ENCODE data around the gene ADA. TPM values are rescaled to one million over a fixed set of nuclear protein-coding genes. Genes with fewer than 3 reads are reported as not detected.
"Not testable (repeated sequence)": the region's sequence is repeated elsewhere in the genome, so short reads cannot be mapped to it uniquely, and the experiment has no call there.

ADA gene
- total and polyA plus RNA-seq, 4 donors = 2.8 to 16.4 (median 10.7) TPM

DNA sequence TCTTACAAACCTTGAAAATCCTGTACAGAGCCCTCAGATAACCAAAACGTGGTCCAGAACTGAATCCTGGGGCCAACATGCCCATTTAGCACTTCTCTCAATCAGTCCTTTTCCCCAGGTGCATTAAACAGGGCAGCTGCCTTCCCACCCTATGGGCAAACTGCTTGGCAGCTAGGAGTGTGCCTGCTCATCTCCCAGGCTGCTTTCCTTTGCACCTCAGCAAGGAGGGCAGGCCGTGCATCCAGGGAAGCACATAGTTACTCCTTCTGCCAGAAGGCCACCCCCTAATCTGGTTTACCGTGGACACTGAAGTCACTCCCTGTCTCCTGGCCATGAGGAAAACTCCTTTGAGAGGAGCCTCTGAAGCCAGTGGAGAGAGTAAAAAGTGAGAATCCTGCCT is 59.1 kb downstream of the ADA start:
- H3K4me3 ChIP-seq (ENCODE audit: low read length in 2 of 2) = no peak overlapping the region
- WGBS, 2 donors = 82 to 87% methylated on average over 3 of the region's 3 CpGs
- no peak for ATAC-seq (ENCODE audit: low FRiP score)
- no peak for DNase-seq
- H3K27ac ChIP-seq (ENCODE audit: low read depth in 1 of 2, low read length in 2 of 2) = no peak overlapping the region
- intact Hi-C loops (cut with DNase I) = loop anchor here in 1 of 2 donors (10.0 kb wide), 1 partner anchor 438 kb away; no protein-coding TSS in a partner anchor
- H3K4me1 ChIP-seq (ENCODE audit: control insufficient read depth in 1 of 2, insufficient read depth in 2 of 2, low read length in 2 of 2) = peaks cover 0 to 16% of the 10 kb centered on the region in 2 donors
- H3K27me3 ChIP-seq (ENCODE audit: control insufficient read depth in 1 of 2, insufficient read depth in 2 of 2, low read length in 1 of 2) = no peaks in the 10 kb centered on the region
- no peaks in the 10 kb centered on the region for H3K9me3 ChIP-seq (ENCODE audit: control insufficient read depth, low read length)
- peaks cover 0 to 4% of the 10 kb centered on the region in 2 donors for H3K36me3 ChIP-seq (ENCODE audit: control insufficient read depth in 1 of 2, insufficient read depth in 2 of 2, low read length in 1 of 2)

DNA sequence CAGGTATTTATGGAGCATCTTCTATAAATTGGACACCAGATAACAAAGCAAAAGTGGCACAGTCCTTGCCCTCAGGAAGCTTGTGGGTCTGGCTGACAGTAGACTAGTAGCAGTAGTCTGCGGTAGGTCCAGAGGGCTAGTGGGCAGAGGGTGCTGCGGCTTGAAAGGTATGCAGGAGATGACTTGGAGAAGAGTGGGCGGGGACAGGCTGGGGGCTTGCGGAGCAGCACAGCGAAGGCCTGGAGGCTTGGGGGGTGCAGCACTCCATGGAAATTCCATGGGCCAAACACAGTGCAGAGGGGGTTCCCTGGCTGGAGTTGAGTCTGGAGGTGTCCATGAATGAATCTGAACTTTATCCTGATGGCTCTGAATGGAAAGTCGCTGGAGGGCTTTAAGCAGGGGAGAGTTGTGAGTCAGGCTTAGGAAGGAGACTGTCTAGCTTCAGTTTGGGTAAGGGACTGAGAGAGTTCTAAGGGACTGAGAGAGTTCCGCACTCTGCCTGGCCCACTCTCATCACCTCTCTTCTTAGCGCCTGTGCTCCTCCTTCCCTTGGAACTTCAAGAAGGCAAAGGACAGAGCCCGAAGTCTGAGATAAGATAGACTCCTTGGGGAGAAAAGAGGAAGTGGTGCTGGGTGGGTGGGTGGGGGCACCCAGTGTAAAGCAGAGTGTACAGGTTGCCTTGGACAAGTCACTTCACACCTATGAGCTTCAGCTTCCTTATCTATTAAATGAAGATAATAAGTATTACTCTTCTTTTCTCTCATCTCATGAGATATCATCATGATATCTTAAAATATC is 60.3 kb downstream of the ADA start:
- Histone ChIP-seq H3K27me3 (ENCODE audit: control insufficient read depth in 1 of 2, insufficient read depth in 2 of 2, low read length in 1 of 2) (no peaks in the 10 kb centered on the region), H3K9me3 (ENCODE audit: control insufficient read depth, low read length) (no peaks in the 10 kb centered on the region), H3K4me3 (ENCODE audit: low read length in 2 of 2) (no peak overlapping the region), H3K4me1 (ENCODE audit: control insufficient read depth in 1 of 2, insufficient read depth in 2 of 2, low read length in 2 of 2) (peaks cover 6 to 20% of the 10 kb centered on the region in 2 donors), H3K27ac (ENCODE audit: low read depth in 1 of 2, low read length in 2 of 2) (no peak overlapping the region), H3K36me3 (ENCODE audit: control insufficient read depth in 1 of 2, insufficient read depth in 2 of 2, low read length in 1 of 2) (peaks cover 0 to 4% of the 10 kb centered on the region in 2 donors)
- no peak for ATAC-seq (ENCODE audit: low FRiP score)
- 87 to 93% methylated on average over 9 of the region's 9 CpGs for WGBS, 2 donors
- DNase-seq = no peak
- intact Hi-C loops (cut with DNase I) = loop anchor here in 1 of 2 donors (10.0 kb wide), 1 partner anchor 436 kb away; no protein-coding TSS in a partner anchor

GRCh38 chr20:44589537-44589936 is 62.0 kb downstream of the ADA start:
- Histone ChIP-seq H3K36me3 (ENCODE audit: control insufficient read depth in 1 of 2, insufficient read depth in 2 of 2, low read length in 1 of 2) (peaks cover 0 to 4% of the 10 kb centered on the region in 2 donors), H3K4me1 (ENCODE audit: control insufficient read depth in 1 of 2, insufficient read depth in 2 of 2, low read length in 2 of 2) (peaks cover 9 to 29% of the 10 kb centered on the region in 2 donors), H3K27me3 (ENCODE audit: control insufficient read depth in 1 of 2, insufficient read depth in 2 of 2, low read length in 1 of 2) (no peaks in the 10 kb centered on the region), H3K9me3 (ENCODE audit: control insufficient read depth, low read length) (no peaks in the 10 kb centered on the region), H3K27ac (ENCODE audit: low read depth in 1 of 2, low read length in 2 of 2) (no peak overlapping the region), H3K4me3 (ENCODE audit: low read length in 2 of 2) (no peak overlapping the region)
- ATAC-seq (ENCODE audit: low FRiP score) (no peak), DNase-seq (no peak)
- 67 to 68% methylated on average over 4 of the region's 4 CpGs for WGBS, 2 donors
- intact Hi-C loops (cut with DNase I) = no loop called here

DNA sequence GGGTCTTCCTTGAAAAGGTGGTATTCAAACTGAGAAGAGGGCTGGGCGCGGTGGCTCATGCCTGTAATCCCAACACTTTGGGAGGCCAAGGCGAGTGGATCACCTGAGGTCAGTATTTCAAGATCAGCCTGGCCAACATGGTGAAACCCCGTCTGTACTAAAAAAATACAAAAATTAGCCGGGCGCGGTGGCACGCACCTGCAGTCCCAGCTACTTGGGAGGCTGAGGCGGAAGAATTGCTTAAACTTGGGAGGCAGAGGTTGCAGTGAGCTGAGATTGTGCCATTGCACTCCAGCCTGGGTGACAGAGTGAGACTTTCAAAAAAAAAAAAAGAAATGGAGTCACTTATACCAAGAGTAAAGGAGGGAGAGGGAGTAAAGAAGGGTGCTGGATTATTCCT is 63.2 kb downstream of the ADA start:
- H3K36me3 ChIP-seq (ENCODE audit: control insufficient read depth in 1 of 2, insufficient read depth in 2 of 2, low read length in 1 of 2); intact Hi-C loops (cut with DNase I); H3K27ac ChIP-seq (ENCODE audit: low read depth in 1 of 2, low read length in 2 of 2); H3K9me3 ChIP-seq (ENCODE audit: control insufficient read depth, low read length); H3K27me3 ChIP-seq (ENCODE audit: control insufficient read depth in 1 of 2, insufficient read depth in 2 of 2, low read length in 1 of 2); DNase-seq; H3K4me3 ChIP-seq (ENCODE audit: low read length in 2 of 2); ATAC-seq (ENCODE audit: low FRiP score): not testable (repeated sequence)
- WGBS, 2 donors = 98% methylated on average over 9 of the region's 9 CpGs
- H3K4me1 ChIP-seq (ENCODE audit: control insufficient read depth in 1 of 2, insufficient read depth in 2 of 2, low read length in 2 of 2) = peaks cover 11 to 23% of the 10 kb centered on the region in 2 donors

GRCh38 chr20:44587035-44587980 is 64.2 kb downstream of the ADA start:
- Histone ChIP-seq H3K4me3 (ENCODE audit: low read length in 2 of 2) (peak overlapping the region in 1 of 2 donors; percentile 11), H3K27ac (ENCODE audit: low read depth in 1 of 2, low read length in 2 of 2) (peak overlapping the region in 1 of 2 donors; percentile 95), H3K9me3 (ENCODE audit: control insufficient read depth, low read length) (no peaks in the 10 kb centered on the region), H3K27me3 (ENCODE audit: control insufficient read depth in 1 of 2, insufficient read depth in 2 of 2, low read length in 1 of 2) (no peaks in the 10 kb centered on the region), H3K36me3 (ENCODE audit: control insufficient read depth in 1 of 2, insufficient read depth in 2 of 2, low read length in 1 of 2) (peaks cover 0 to 4% of the 10 kb centered on the region in 2 donors), H3K4me1 (ENCODE audit: control insufficient read depth in 1 of 2, insufficient read depth in 2 of 2, low read length in 2 of 2) (peaks cover 11 to 23% of the 10 kb centered on the region in 2 donors)
- DNase-seq (no peak), ATAC-seq (ENCODE audit: low FRiP score) (no peak)
- 42 to 45% methylated on average over 10 of the region's 10 CpGs for WGBS, 2 donors
- intact Hi-C loops (cut with DNase I) = no loop called here

GRCh38 chr20:44586289-44586911 is 65.1 kb downstream of the ADA start:
- H3K4me1 ChIP-seq (ENCODE audit: control insufficient read depth in 1 of 2, insufficient read depth in 2 of 2, low read length in 2 of 2) = peaks cover 11 to 23% of the 10 kb centered on the region in 2 donors
- DNase-seq = no peak
- intact Hi-C loops (cut with DNase I) = no loop called here
- no peaks in the 10 kb centered on the region for H3K27me3 ChIP-seq (ENCODE audit: control insufficient read depth in 1 of 2, insufficient read depth in 2 of 2, low read length in 1 of 2)
- peak overlapping the region in 1 of 2 donors; percentile 11 for H3K4me3 ChIP-seq (ENCODE audit: low read length in 2 of 2)
- H3K27ac ChIP-seq (ENCODE audit: low read depth in 1 of 2, low read length in 2 of 2) = peak overlapping the region; percentile 28 to 73
- H3K36me3 ChIP-seq (ENCODE audit: control insufficient read depth in 1 of 2, insufficient read depth in 2 of 2, low read length in 1 of 2) = peaks cover 0 to 4% of the 10 kb centered on the region in 2 donors
- H3K9me3 ChIP-seq (ENCODE audit: control insufficient read depth, low read length) = no peaks in the 10 kb centered on the region
- no peak for ATAC-seq (ENCODE audit: low FRiP score)
- 8 to 17% methylated on average over 3 of the region's 3 CpGs for WGBS, 2 donors

GRCh38 chr20:44585057-44585963 is 66.2 kb downstream of the ADA start:
- H3K27ac ChIP-seq (ENCODE audit: low read depth in 1 of 2, low read length in 2 of 2) = peak overlapping the region; percentile 28 to 73
- intact Hi-C loops (cut with DNase I) = no loop called here
- 72 to 74% methylated on average over 6 of the region's 6 CpGs for WGBS, 2 donors
- H3K36me3 ChIP-seq (ENCODE audit: control insufficient read depth in 1 of 2, insufficient read depth in 2 of 2, low read length in 1 of 2) = no peaks in the 10 kb centered on the region
- H3K9me3 ChIP-seq (ENCODE audit: control insufficient read depth, low read length) = no peaks in the 10 kb centered on the region
- ATAC-seq (ENCODE audit: low FRiP score) (no peak), DNase-seq (no peak)
- H3K4me3 ChIP-seq (ENCODE audit: low read length in 2 of 2) = no peak overlapping the region
- no peaks in the 10 kb centered on the region for H3K27me3 ChIP-seq (ENCODE audit: control insufficient read depth in 1 of 2, insufficient read depth in 2 of 2, low read length in 1 of 2)
- H3K4me1 ChIP-seq (ENCODE audit: control insufficient read depth in 1 of 2, insufficient read depth in 2 of 2, low read length in 2 of 2) = peaks cover 11 to 23% of the 10 kb centered on the region in 2 donors

All from aorta (tissue), 5 donors.